GM12878 (cell line): ENCODE data around the gene HGS.

Source experiments
- CREB1 ChIP-seq: IDR thresholded peaks from 2 replicates; pipeline ENCODE4 v1.6.1; 2012; ENCODE audit warnings: low read depth, mild to moderate bottlenecking, inconsistent platforms
- CTCF ChIP-seq, 3 experiments: IDR thresholded peaks in 2 of 3; conservative IDR thresholded peaks in 1 of 3; 2 replicates each; pipeline ENCODE4 v1.5.1; 2011; ENCODE audit warnings: low read depth in 3 of 3, low read length in 3 of 3, mild to moderate bottlenecking in 3 of 3, control low read depth in 2 of 3, moderate library complexity in 2 of 3, inconsistent platforms in 1 of 3, mixed read lengths in 1 of 3; ENCODE audit not compliant: control insufficient read depth in 2 of 3, insufficient read depth in 1 of 3; ENCODE audit errors: extremely low read depth in 1 of 3
- GABPA ChIP-seq: IDR thresholded peaks from 2 replicates; pipeline ENCODE4 v1.6.1; 2014; ENCODE audit warnings: antibody characterized with exemption, low read depth, mild to moderate bottlenecking, inconsistent platforms
- HDAC6 ChIP-seq: fragments of 200-600 bp; sonication (generic); IDR thresholded peaks from one replicate; pipeline ENCODE4 v1.8.0; 2017; ENCODE audit warnings: antibody characterized with exemption; ENCODE audit not compliant: unreplicated experiment
- POLR2A ChIP-seq: IDR thresholded peaks from 2 replicates; pipeline ENCODE4 v1.6.1; 2011; ENCODE audit warnings: low read depth, mild to moderate bottlenecking, low read length
- POLR2AphosphoS5 ChIP-seq: IDR thresholded peaks from 2 replicates; pipeline ENCODE4 v1.6.1; 2011; ENCODE audit warnings: mild to moderate bottlenecking, low read length, inconsistent platforms
- RFX5 ChIP-seq: IDR thresholded peaks from 2 replicates; pipeline ENCODE4 v1.6.1; 2011; ENCODE audit warnings: low read depth, low read length, improper control_type of control experiment
- TBL1XR1 ChIP-seq: IDR thresholded peaks from 2 replicates; pipeline ENCODE4 v1.6.1; 2012; ENCODE audit warnings: low read depth, low read length, improper control_type of control experiment
- USF2 ChIP-seq: IDR thresholded peaks from 2 replicates; pipeline ENCODE4 v1.6.1; 2011; ENCODE audit warnings: low read depth, low read length, improper control_type of control experiment, borderline replicate concordance
- TF ChIP-seq, protein P1 (sequence below): IDR thresholded peaks from 2 replicates; pipeline ENCODE4 v1.6.1; 2012; ENCODE audit warnings: mild to moderate bottlenecking, low read depth, low read length

DNA sequence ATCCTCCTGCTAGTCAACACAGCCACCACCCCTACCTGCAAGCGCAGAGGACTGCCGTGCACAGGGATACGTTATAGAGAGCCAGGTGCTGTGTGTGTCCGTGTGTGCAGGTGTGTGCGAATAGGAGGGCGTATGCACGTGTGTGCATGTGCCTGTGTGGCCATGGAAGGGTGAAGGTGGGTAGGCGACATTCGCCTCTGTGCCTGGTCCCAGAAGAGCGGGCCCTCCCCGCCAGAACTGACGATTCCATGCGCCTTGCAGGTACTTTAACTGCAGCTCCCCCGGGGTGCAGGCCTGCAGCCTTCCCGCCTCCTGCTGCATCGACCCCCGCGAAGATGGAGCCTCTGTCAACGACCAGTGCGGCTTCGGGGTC, 36.2 kb upstream of the HGS start:
- TF ChIP-seq, protein P1, sequence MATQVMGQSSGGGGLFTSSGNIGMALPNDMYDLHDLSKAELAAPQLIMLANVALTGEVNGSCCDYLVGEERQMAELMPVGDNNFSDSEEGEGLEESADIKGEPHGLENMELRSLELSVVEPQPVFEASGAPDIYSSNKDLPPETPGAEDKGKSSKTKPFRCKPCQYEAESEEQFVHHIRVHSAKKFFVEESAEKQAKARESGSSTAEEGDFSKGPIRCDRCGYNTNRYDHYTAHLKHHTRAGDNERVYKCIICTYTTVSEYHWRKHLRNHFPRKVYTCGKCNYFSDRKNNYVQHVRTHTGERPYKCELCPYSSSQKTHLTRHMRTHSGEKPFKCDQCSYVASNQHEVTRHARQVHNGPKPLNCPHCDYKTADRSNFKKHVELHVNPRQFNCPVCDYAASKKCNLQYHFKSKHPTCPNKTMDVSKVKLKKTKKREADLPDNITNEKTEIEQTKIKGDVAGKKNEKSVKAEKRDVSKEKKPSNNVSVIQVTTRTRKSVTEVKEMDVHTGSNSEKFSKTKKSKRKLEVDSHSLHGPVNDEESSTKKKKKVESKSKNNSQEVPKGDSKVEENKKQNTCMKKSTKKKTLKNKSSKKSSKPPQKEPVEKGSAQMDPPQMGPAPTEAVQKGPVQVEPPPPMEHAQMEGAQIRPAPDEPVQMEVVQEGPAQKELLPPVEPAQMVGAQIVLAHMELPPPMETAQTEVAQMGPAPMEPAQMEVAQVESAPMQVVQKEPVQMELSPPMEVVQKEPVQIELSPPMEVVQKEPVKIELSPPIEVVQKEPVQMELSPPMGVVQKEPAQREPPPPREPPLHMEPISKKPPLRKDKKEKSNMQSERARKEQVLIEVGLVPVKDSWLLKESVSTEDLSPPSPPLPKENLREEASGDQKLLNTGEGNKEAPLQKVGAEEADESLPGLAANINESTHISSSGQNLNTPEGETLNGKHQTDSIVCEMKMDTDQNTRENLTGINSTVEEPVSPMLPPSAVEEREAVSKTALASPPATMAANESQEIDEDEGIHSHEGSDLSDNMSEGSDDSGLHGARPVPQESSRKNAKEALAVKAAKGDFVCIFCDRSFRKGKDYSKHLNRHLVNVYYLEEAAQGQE, result no peak
- TF ChIP-seq CTCF (IDR thresholded peaks at IDR 0.05 in 2 of 3, conservative IDR thresholded peaks at IDR 0.05 in 1 of 3; ENCODE audit: control insufficient read depth in 2 of 3, extremely low read depth in 1 of 3, insufficient read depth in 1 of 3, low read depth in 3 of 3, low read length in 3 of 3) (no peak), POLR2AphosphoS5 (no peak), HDAC6 (no peak), TBL1XR1 (no peak), CREB1 (no peak), GABPA (no peak), USF2 (no peak), POLR2A (no peak), RFX5 (no peak)
